Measurements from ENCODE around the gene GRM2. TPM values are rescaled to one million over a fixed set of nuclear protein-coding genes. Genes with fewer than 3 reads are reported as not detected.

Gene GRM2
- total and polyA plus RNA-seq, 10 of the 15 experiments (the other 5 are each of a cell fraction or from before 2014, with no cell fraction given), result 0.01 to 0.14 (median 0.06) TPM; not detected in 5

- BruUV-seq (replicated peaks), result no TSS peak
- no peak overlapping the region for H2AFZ ChIP-seq (ENCODE audit: control insufficient read depth, low read depth, low read length)
- no peak overlapping the region for H3K4me2 ChIP-seq (ENCODE audit: control insufficient read depth, insufficient read depth)
- no peaks in the 10 kb centered on the region for H3K4me1 ChIP-seq (ENCODE audit: control insufficient read depth, insufficient read depth, low read length)
- in situ Hi-C loops (cut with MboI) (no loop called here), intact Hi-C loops (cut with micrococcal nuclease; ENCODE audit: unreplicated experiment) (no loop called here)
- H4K20me1 ChIP-seq (ENCODE audit: control insufficient read depth, insufficient read depth), result no peaks in the 10 kb centered on the region
- H3K4me3 ChIP-seq, result no peak overlapping the region
- ATAC-seq, result no peak
- TF ChIP-seq TARDBP (IDR thresholded peaks at IDR 0.05; ENCODE audit: borderline replicate concordance), result no peak
- TF ChIP-seq CBX5 (IDR thresholded peaks at IDR 0.05; ENCODE audit: low read depth), result no peak
- TF ChIP-seq ZNF217 (IDR thresholded peaks at IDR 0.05), result no peak
- TF ChIP-seq PBX3 (IDR thresholded peaks at IDR 0.05; ENCODE audit: insufficient replicate concordance, low read depth, low read length), result no peak
- TF ChIP-seq RUNX3 (IDR thresholded peaks at IDR 0.05; ENCODE audit: low read length), result no peak
- TF ChIP-seq RFX5 (IDR thresholded peaks at IDR 0.05; ENCODE audit: low read depth, low read length), result no peak
- TF ChIP-seq ELK1 (IDR thresholded peaks at IDR 0.05; ENCODE audit: low read depth, low read length), result no peak
- no peak for TF ChIP-seq CHD1 (IDR thresholded peaks at IDR 0.05; ENCODE audit: low read depth, low read length)
- no peak for TF ChIP-seq DPF2 (IDR thresholded peaks at IDR 0.05)
- TF ChIP-seq LARP7 (IDR thresholded peaks at IDR 0.05), result no peak
- TF ChIP-seq ZNF24 (IDR thresholded peaks at IDR 0.05), result no peak
- no peak for TF ChIP-seq NFIC (IDR thresholded peaks at IDR 0.05; ENCODE audit: low read depth, low read length)
- TF ChIP-seq, protein P1, sequence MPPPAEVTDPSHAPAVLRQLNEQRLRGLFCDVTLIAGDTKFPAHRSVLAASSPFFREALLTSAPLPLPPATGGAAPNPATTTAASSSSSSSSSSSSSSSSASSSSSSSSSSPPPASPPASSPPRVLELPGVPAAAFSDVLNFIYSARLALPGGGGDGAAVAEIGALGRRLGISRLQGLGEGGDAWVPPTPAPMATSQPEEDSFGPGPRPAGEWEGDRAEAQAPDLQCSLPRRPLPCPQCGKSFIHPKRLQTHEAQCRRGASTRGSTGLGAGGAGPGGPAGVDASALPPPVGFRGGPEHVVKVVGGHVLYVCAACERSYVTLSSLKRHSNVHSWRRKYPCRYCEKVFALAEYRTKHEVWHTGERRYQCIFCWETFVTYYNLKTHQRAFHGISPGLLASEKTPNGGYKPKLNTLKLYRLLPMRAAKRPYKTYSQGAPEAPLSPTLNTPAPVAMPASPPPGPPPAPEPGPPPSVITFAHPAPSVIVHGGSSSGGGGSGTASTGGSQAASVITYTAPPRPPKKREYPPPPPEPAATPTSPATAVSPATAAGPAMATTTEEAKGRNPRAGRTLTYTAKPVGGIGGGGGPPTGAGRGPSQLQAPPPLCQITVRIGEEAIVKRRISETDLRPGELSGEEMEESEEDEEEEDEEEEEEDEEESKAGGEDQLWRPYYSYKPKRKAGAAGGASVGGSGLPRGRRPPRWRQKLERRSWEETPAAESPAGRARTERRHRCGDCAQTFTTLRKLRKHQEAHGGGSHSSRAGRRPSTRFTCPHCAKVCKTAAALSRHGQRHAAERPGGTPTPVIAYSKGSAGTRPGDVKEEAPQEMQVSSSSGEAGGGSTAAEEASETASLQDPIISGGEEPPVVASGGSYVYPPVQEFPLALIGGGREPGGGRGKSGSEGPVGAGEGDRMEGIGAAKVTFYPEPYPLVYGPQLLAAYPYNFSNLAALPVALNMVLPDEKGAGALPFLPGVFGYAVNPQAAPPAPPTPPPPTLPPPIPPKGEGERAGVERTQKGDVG (CRISPR knock-in tag; IDR thresholded peaks at IDR 0.05), result no peak
- no peak for TF ChIP-seq E2F4 (IDR thresholded peaks at IDR 0.05; ENCODE audit: low read depth, low read length)
- DNase-seq (ENCODE audit: low read depth, low spot score), result no peak
- SMC1A ChIA-PET (ENCODE audit: uncharacterized antibody, unreplicated experiment), result interaction anchor here (1.2 to 1.8 kb wide), 2 partner anchors 13 to 88 kb away, joined by 3 to 4 read pairs; no protein-coding TSS in a partner anchor
- no peaks in the 10 kb centered on the region for H3K9me3 ChIP-seq (replicated peaks; ENCODE audit: control insufficient read depth, insufficient read depth, low read length)
- H3K27ac ChIP-seq (ENCODE audit: control insufficient read depth, insufficient read depth), result no peak overlapping the region
- H3K9ac ChIP-seq (ENCODE audit: control insufficient read depth, insufficient read depth, low read length), result no peak overlapping the region
- CTCF ChIA-PET, result interaction anchor here (0.6 kb wide), 1 partner anchor 23 kb away, joined by 3 read pairs; no protein-coding TSS in a partner anchor
- H3K36me3 ChIP-seq (ENCODE audit: control insufficient read depth in 2 of 2, insufficient read depth in 2 of 2, low read length in 1 of 2), result no peaks in the 10 kb centered on the region
- RAD21 ChIA-PET (ENCODE audit: unreplicated experiment), result no interaction called here
- H3K79me2 ChIP-seq (ENCODE audit: control insufficient read depth, insufficient read depth, low read length), result no peaks in the 10 kb centered on the region
- 62% methylated on average over 18 of the region's 20 CpGs for WGBS (ENCODE audit: insufficient coverage, insufficient replicate concordance, low lambda C conversion rate, missing lambda C conversion rate)
- POLR2A ChIA-PET, result interaction anchor here (0.6 kb wide), 1 partner anchor 36 kb away, joined by 4 read pairs; no protein-coding TSS in a partner anchor
- H3K27me3 ChIP-seq (replicated peaks in 1 of 2; ENCODE audit: control insufficient read depth in 2 of 2, insufficient read depth in 2 of 2, low read length in 1 of 2), result no peaks in the 10 kb centered on the region
- FAIRE-seq, result no peak
These were observed 5.7 kb downstream of the GRM2 start for GRCh38 chr3:51712511-51712931.
